B cell (primary cell): ENCODE results near the gene RAI14. TPM values are rescaled to one million over a fixed set of nuclear protein-coding genes. Genes with fewer than 3 reads are reported as not detected.
"Not testable (repeated sequence)": the region's sequence is repeated elsewhere in the genome, so short reads cannot be mapped to it uniquely, and the experiment has no call there.

Source experiments
- ATAC-seq: fragments of 200-7000 bp; cut with Tn5 transposase; one replicate; pipeline ENCODE4 v1.10.0; 2021; ENCODE audit warnings: low read depth, mild to moderate bottlenecking, moderate number of reproducible peaks, moderate library complexity
- CTCF ChIA-PET: fragments of 350-600 bp; sonication (Branson Sonifier 250); formaldehyde crosslinking; loops from one replicate; lab custom pipeline; 2021; ENCODE audit warnings: antibody characterized with exemption, inconsistent platforms; lab: Charles Lee
- POLR2A ChIA-PET: fragments of 350-600 bp; sonication (Branson Sonifier 250); formaldehyde crosslinking; loops from one replicate; lab custom pipeline; 2021; ENCODE audit warnings: antibody characterized with exemption; lab: Charles Lee
- DNase-seq: peaks from one replicate; pipeline ENCODE4 v3.0.0; 2013
- H2AFZ ChIP-seq: 2 replicates; pipeline ENCODE4 v1.6.1; 2012; ENCODE audit warnings: mild to moderate bottlenecking, low read depth, low read length; ENCODE audit not compliant: insufficient read depth, poor library complexity, severe bottlenecking
- H3K27ac ChIP-seq, 2 donors: 1 replicate in 1 of 2; 2 replicates in 1 of 2; pipeline ENCODE4 v1.5.1; 2012 to 2013; ENCODE audit warnings: low read length in 2 of 2, mild to moderate bottlenecking in 2 of 2, moderate library complexity in 1 of 2
- H3K27me3 ChIP-seq, 4 experiments: fragments of 200-600 bp in 1 of 4; sonication (generic) in 1 of 4; replicated peaks in 1 of 4; 1 replicate in 2 of 4; 2 replicates in 2 of 4; pipeline versions ENCODE4 v1.6.1 to v1.7.0; 2013 to 2016; ENCODE audit warnings: low read length in 3 of 4, mild to moderate bottlenecking in 2 of 4, mixed read lengths in 1 of 4, moderate library complexity in 1 of 4; ENCODE audit not compliant: insufficient read depth in 4 of 4, control insufficient read depth in 3 of 4; ENCODE audit errors: control extremely low read depth in 1 of 4
- H3K36me3 ChIP-seq, 2 experiments: replicated peaks in 1 of 2; 1 replicate in 1 of 2; 2 replicates in 1 of 2; pipeline versions ENCODE4 v1.6.1 to v1.7.1; 2013; ENCODE audit warnings: low read length in 1 of 2; ENCODE audit not compliant: insufficient read depth in 2 of 2, control insufficient read depth in 1 of 2; ENCODE audit errors: control extremely low read depth in 1 of 2, extremely low read depth in 1 of 2
- H3K4me1 ChIP-seq, 2 donors: fragments of 200-600 bp in 1 of 2; sonication (generic) in 1 of 2; 1 replicate in 1 of 2; 2 replicates in 1 of 2; pipeline versions ENCODE4 v1.5.1 to v1.6.1; 2013 to 2017; ENCODE audit warnings: low read length in 2 of 2; ENCODE audit not compliant: control insufficient read depth in 2 of 2, insufficient read depth in 2 of 2
- H3K4me2 ChIP-seq: replicated peaks from 2 replicates; pipeline ENCODE3; 2012; ENCODE audit warnings: mild to moderate bottlenecking, low read depth, low read length; ENCODE audit not compliant: poor library complexity, severe bottlenecking
- H3K4me3 ChIP-seq, 5 experiments: fragments of 200-600 bp in 1 of 5; sonication (generic) in 1 of 5; 1 replicate in 3 of 5; 2 replicates in 2 of 5; pipeline versions ENCODE4 v1.5.1 to v1.7.0; 2011 to 2016; ENCODE audit warnings: low read length in 4 of 5, mild to moderate bottlenecking in 4 of 5, low read depth in 2 of 5, control low read depth in 1 of 5, moderate library complexity in 1 of 5; ENCODE audit not compliant: insufficient read depth in 1 of 5; ENCODE audit errors: control extremely low read depth in 1 of 5, extremely low read depth in 1 of 5
- H3K79me2 ChIP-seq: fragments of 200-600 bp; sonication (generic); one replicate; pipeline ENCODE4 v1.6.0; 2016; ENCODE audit warnings: low read length; ENCODE audit not compliant: control insufficient read depth, insufficient read depth
- H3K9ac ChIP-seq: fragments of 200-600 bp; sonication (generic); 2 replicates; pipeline ENCODE4 v1.6.1; 2017; ENCODE audit warnings: mild to moderate bottlenecking, low read length, moderate library complexity
- H3K9me3 ChIP-seq, 3 donors: one replicate each; pipeline versions ENCODE4 v1.6.1 to v1.7.1; 2013; ENCODE audit warnings: low read length in 2 of 3; ENCODE audit not compliant: control insufficient read depth in 2 of 3, insufficient read depth in 1 of 3; ENCODE audit errors: control extremely low read depth in 1 of 3
- H4K20me1 ChIP-seq: 2 replicates; pipeline ENCODE4 v1.6.0; 2012; ENCODE audit warnings: mild to moderate bottlenecking, low read length; ENCODE audit not compliant: insufficient read depth, control insufficient read depth, poor library complexity, severe bottlenecking
- H3K27ac Mint-ChIP-seq: one replicate; pipeline ENCODE4 v1.8.0; 2021; ENCODE audit warnings: mixed read lengths
- H3K27me3 Mint-ChIP-seq: one replicate; pipeline ENCODE4 v1.8.0; 2021; ENCODE audit warnings: mixed read lengths
- H3K4me1 Mint-ChIP-seq: one replicate; pipeline ENCODE4 v1.8.0; 2021; ENCODE audit warnings: mixed read lengths
- H3K4me3 Mint-ChIP-seq: one replicate; pipeline ENCODE4 v1.8.0; 2021; ENCODE audit warnings: mixed read lengths
- H3K9me3 Mint-ChIP-seq: one replicate; pipeline ENCODE4 v1.8.0; 2022; ENCODE audit warnings: mixed read lengths; ENCODE audit not compliant: insufficient read depth
- EZH2 ChIP-seq: IDR thresholded peaks from 2 replicates; pipeline ENCODE4 v1.6.1; 2012; ENCODE audit warnings: borderline replicate concordance, low read depth, mild to moderate bottlenecking, moderate library complexity, low read length; ENCODE audit not compliant: insufficient read depth, poor library complexity, severe bottlenecking
- WGBS: methylation state at CpG from one replicate; pipeline ENCODE4 v1.1.5; 2013; ENCODE audit warnings: missing lambda C conversion rate; ENCODE audit not compliant: insufficient coverage; 5-methylcytosine and 5-hydroxymethylcytosine counted together
- intact Hi-C: fragments of 100-400 bp; cut with micrococcal nuclease; formaldehyde crosslinking; loops from one replicate; pipeline ENCODE4 v1.10.0; 2022
- polyA plus RNA-seq: library from polyadenylated mRNA; depleted of rRNA; stranded (reverse); fragments of >200 nt; gene quantifications from 2 replicates; pipeline ENCODE4 v1.2.3, GENCODE V29; 2012
- total RNA-seq, 2 donors: library from RNA; stranded (reverse); fragments of 120-200 nt in 1 of 2; gene quantifications; 1 replicate in 1 of 2; 2 replicates in 1 of 2; pipeline versions ENCODE4 v1.2.3 to v1.2.4, GENCODE V29; 2013 to 2022
- TF ChIP-seq, protein P1 (sequence below): fragments of 200-600 bp; IDR thresholded peaks from one replicate; pipeline ENCODE4 v1.8.0; 2022; ENCODE audit warnings: antibody characterized with exemption, mild to moderate bottlenecking

The RAI14 gene
- total and polyA plus RNA-seq, 2 donors (not counting 1 experiment from before 2014, with no cell fraction given): 0.55 to 1.9 TPM

DNA sequence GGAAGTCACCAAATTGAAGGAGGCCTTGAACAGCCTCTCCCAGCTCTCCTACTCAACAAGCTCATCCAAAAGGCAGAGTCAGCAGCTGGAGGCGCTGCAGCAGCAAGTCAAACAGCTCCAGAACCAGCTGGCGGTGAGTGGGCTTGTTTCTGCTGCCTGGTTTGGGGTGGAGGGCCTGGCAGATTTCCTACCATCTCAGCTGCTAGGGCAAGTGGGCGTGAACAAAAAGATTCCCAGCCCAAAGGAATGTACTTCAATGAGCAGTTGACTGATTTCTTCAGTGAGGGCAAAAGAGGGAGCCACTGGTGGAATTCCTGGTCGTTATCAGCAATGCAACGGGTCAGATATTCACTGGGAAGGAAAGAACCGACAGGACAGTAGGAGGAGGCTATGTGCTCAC is 170.2 kb downstream of the RAI14 start:
- ATAC-seq (no peak), DNase-seq (no peak)
- H3K79me2 ChIP-seq: no peaks in the 10 kb centered on the region
- POLR2A ChIA-PET: no interaction called here
- H3K4me1 Mint-ChIP-seq: peaks cover 7% of the 10 kb centered on the region
- TF ChIP-seq, protein P1, sequence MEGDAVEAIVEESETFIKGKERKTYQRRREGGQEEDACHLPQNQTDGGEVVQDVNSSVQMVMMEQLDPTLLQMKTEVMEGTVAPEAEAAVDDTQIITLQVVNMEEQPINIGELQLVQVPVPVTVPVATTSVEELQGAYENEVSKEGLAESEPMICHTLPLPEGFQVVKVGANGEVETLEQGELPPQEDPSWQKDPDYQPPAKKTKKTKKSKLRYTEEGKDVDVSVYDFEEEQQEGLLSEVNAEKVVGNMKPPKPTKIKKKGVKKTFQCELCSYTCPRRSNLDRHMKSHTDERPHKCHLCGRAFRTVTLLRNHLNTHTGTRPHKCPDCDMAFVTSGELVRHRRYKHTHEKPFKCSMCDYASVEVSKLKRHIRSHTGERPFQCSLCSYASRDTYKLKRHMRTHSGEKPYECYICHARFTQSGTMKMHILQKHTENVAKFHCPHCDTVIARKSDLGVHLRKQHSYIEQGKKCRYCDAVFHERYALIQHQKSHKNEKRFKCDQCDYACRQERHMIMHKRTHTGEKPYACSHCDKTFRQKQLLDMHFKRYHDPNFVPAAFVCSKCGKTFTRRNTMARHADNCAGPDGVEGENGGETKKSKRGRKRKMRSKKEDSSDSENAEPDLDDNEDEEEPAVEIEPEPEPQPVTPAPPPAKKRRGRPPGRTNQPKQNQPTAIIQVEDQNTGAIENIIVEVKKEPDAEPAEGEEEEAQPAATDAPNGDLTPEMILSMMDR: no peak
- H3K27ac Mint-ChIP-seq: no peak overlapping the region
- H4K20me1 ChIP-seq: no peaks in the 10 kb centered on the region
- no peaks in the 10 kb centered on the region for H3K9me3 ChIP-seq
- peaks cover 12% of the 10 kb centered on the region for H3K27me3 Mint-ChIP-seq
- no peak overlapping the region for H3K27ac ChIP-seq
- no peaks in the 10 kb centered on the region for H3K27me3 ChIP-seq
- H3K4me2 ChIP-seq: no peak overlapping the region
- no peak overlapping the region for H3K4me3 Mint-ChIP-seq
- intact Hi-C loops: no loop called here
- peaks cover 0 to 3% of the 10 kb centered on the region in 2 donors for H3K4me1 ChIP-seq
- no peak overlapping the region for H3K9ac ChIP-seq
- H3K4me3 ChIP-seq: no peak overlapping the region
- CTCF ChIA-PET: no interaction called here
- WGBS: 94% methylated on average over 3 of the region's 6 CpGs
- H3K36me3 ChIP-seq: no peaks in the 10 kb centered on the region
- no peaks in the 10 kb centered on the region for H3K9me3 Mint-ChIP-seq
- no peak overlapping the region for H2AFZ ChIP-seq

DNA sequence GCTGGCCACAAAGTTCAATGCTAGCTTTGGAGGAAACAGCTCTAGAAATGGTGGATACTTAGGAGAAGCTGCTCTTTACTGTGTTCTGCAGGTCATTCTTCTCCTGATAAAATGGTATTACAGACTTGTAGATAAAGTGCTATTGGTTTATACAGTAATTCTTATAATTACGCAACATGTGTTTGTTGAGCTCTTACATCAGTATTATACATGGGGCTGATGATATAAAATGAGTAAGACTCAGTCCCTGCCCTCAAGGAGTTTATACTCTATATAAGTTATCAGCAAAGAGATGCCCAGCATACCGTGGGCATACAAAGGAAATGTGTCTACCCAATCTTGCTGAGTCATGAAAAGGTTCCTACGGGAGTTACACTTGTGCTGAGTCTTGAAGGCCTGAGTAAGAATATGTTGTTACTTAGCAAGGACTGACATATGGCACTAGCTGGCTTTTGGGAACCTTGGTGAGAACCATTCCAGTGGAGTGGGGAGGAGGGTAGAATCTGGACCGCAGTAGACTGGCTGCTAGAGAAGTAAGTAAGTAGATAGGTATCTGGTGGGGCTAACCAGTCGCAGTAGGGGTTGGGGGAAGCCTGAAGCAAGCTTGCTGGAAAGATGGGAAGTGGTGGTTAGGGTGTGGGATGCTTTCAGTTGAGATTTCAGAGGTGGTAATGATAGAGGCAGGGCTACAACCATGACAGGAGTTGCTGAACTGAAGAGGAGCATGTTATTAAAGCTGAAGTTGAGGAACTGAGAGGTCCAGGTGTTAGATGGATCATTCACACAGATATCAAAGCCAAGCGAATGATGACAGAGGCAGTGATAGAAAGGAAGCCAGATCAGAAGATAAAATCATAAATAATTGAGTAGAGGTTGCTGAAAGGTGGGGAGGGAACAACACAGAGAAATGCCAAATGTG is 171.7 kb downstream of the RAI14 start:
- Mint-ChIP-seq H3K4me3 (no peak overlapping the region), H3K27me3 (peaks cover 10% of the 10 kb centered on the region), H3K4me1 (peaks cover 7% of the 10 kb centered on the region), H3K9me3 (no peaks in the 10 kb centered on the region), H3K27ac (no peak overlapping the region)
- DNase-seq: no peak
- no peaks in the 10 kb centered on the region for H3K27me3 ChIP-seq
- TF ChIP-seq, protein P1: no peak
- no peak for TF ChIP-seq EZH2
- CTCF ChIA-PET: no interaction called here
- H4K20me1 ChIP-seq: no peaks in the 10 kb centered on the region
- no peaks in the 10 kb centered on the region for H3K79me2 ChIP-seq
- H3K36me3 ChIP-seq: no peaks in the 10 kb centered on the region
- peaks cover 0 to 3% of the 10 kb centered on the region in 2 donors for H3K4me1 ChIP-seq
- no peak overlapping the region for H3K9ac ChIP-seq
- no peak overlapping the region for H3K4me3 ChIP-seq
- intact Hi-C loops: no loop called here
- H3K9me3 ChIP-seq: no peaks in the 10 kb centered on the region
- H3K4me2 ChIP-seq: no peak overlapping the region
- peak; percentile 36 for ATAC-seq
- POLR2A ChIA-PET: no interaction called here
- WGBS: 69% methylated on average over 4 of the region's 6 CpGs
- H3K27ac ChIP-seq: no peak overlapping the region
- H2AFZ ChIP-seq: no peak overlapping the region

GRCh38 chr5:34830827-34831226 is 174.7 kb downstream of the RAI14 start:
- H4K20me1 ChIP-seq, H3K4me3 ChIP-seq, H3K27ac ChIP-seq, H3K79me2 ChIP-seq, H3K27ac Mint-ChIP-seq, H3K4me3 Mint-ChIP-seq, H3K27me3 ChIP-seq, H3K27me3 Mint-ChIP-seq, H3K9ac ChIP-seq, H3K4me1 Mint-ChIP-seq, DNase-seq, H2AFZ ChIP-seq, H3K4me2 ChIP-seq, intact Hi-C loops, CTCF ChIA-PET, H3K4me1 ChIP-seq, H3K9me3 Mint-ChIP-seq, H3K9me3 ChIP-seq, H3K36me3 ChIP-seq, ATAC-seq, POLR2A ChIA-PET: not testable (repeated sequence)
- 96% methylated on average over 5 of the region's 7 CpGs for WGBS
